HepG2 (cell line): ENCODE results near the gene PMIS2. TPM values are rescaled to one million over a fixed set of nuclear protein-coding genes. Genes with fewer than 3 reads are reported as not detected.

Source experiments
- ATM ChIP-seq: fragments of 450-650 bp; IDR thresholded peaks from 2 replicates; pipeline ENCODE4 v1.7.1; 2017; ENCODE audit warnings: mild to moderate bottlenecking, borderline replicate concordance
- CREB1 ChIP-seq, 2 experiments: fragments of 450-650 bp in 1 of 2; IDR thresholded peaks; 2 replicates each; pipeline ENCODE4 v1.6.1; 2016 to 2017; ENCODE audit warnings: control low read depth in 1 of 2, mild to moderate bottlenecking in 1 of 2, missing compliant biosample characterization in 1 of 2, missing genetic modification characterization in 1 of 2
- GTF2F1 ChIP-seq: fragments of 150-350 bp; IDR thresholded peaks from 2 replicates; pipeline ENCODE4 v1.6.1; 2014; ENCODE audit warnings: low read length
- GZF1 ChIP-seq: sonication (generic); formaldehyde crosslinking; IDR thresholded peaks from 2 replicates; pipeline ENCODE4 v1.5.1; 2020; ENCODE audit warnings: mild to moderate bottlenecking, missing genetic modification reagents
- HCFC1 ChIP-seq: fragments of 150-350 bp; IDR thresholded peaks from 2 replicates; pipeline ENCODE4 v1.6.1; 2014; ENCODE audit warnings: low read depth, low read length
- HDAC2 ChIP-seq: sonication (generic); formaldehyde crosslinking; IDR thresholded peaks from 2 replicates; pipeline ENCODE4 v1.4.0; 2020; ENCODE audit warnings: missing genetic modification reagents
- HNRNPLL ChIP-seq: fragments of 200-400 bp; formaldehyde crosslinking; IDR thresholded peaks from 2 replicates; pipeline ENCODE4 v1.6.1; 2017; ENCODE audit warnings: mild to moderate bottlenecking, low read depth, low read length; ENCODE audit not compliant: poor library complexity, severe bottlenecking
- HOXA7 ChIP-seq: sonication (generic); formaldehyde crosslinking; IDR thresholded peaks from 2 replicates; pipeline ENCODE4 v1.8.1; 2022; ENCODE audit warnings: mild to moderate bottlenecking, missing genetic modification reagents, moderate library complexity
- ISL2 ChIP-seq: sonication (generic); formaldehyde crosslinking; IDR thresholded peaks from 2 replicates; pipeline ENCODE4 v1.5.0; 2020; ENCODE audit warnings: missing genetic modification reagents
- KDM6A ChIP-seq: IDR thresholded peaks from 2 replicates; pipeline ENCODE4 v1.6.1; 2016; ENCODE audit warnings: low read depth
- KMT2B ChIP-seq: IDR thresholded peaks from 2 replicates; pipeline ENCODE4 v1.6.1; 2016; ENCODE audit warnings: missing genetic modification reagents, missing compliant biosample characterization
- MTA3 ChIP-seq: sonication (generic); formaldehyde crosslinking; IDR thresholded peaks from 2 replicates; pipeline ENCODE4 v1.4.0; 2020; ENCODE audit warnings: missing genetic modification reagents
- NR2C2 ChIP-seq: sonication (generic); formaldehyde crosslinking; IDR thresholded peaks from 2 replicates; pipeline ENCODE4 v1.4.0; 2020; ENCODE audit warnings: missing genetic modification reagents, mild to moderate bottlenecking, moderate library complexity, borderline replicate concordance
- NRL ChIP-seq: sonication (generic); formaldehyde crosslinking; IDR thresholded peaks from 2 replicates; pipeline ENCODE4 v1.5.0; 2020; ENCODE audit warnings: missing genetic modification reagents, mild to moderate bottlenecking, moderate library complexity, borderline replicate concordance
- PHB2 ChIP-seq: fragments of 450-650 bp; IDR thresholded peaks from 2 replicates; pipeline ENCODE4 v1.6.1; 2018; ENCODE audit not compliant: partially characterized antibody
- SAP130 ChIP-seq: IDR thresholded peaks from 2 replicates; pipeline ENCODE4 v1.6.1; 2016; ENCODE audit warnings: low read depth
- SNRNP70 ChIP-seq: fragments of 200-400 bp; formaldehyde crosslinking; IDR thresholded peaks from 2 replicates; pipeline ENCODE4 v1.6.1; 2017; ENCODE audit warnings: mild to moderate bottlenecking, low read depth, low read length, moderate library complexity
- TBX3 ChIP-seq: fragments of 450-650 bp; IDR thresholded peaks from 2 replicates; pipeline ENCODE4 v1.6.1; 2017; ENCODE audit warnings: antibody characterized with exemption, mild to moderate bottlenecking, inconsistent platforms, borderline replicate concordance
- WIZ ChIP-seq: sonication (generic); formaldehyde crosslinking; IDR thresholded peaks from 2 replicates; pipeline ENCODE4 v1.5.1; 2020; ENCODE audit warnings: mild to moderate bottlenecking, missing genetic modification reagents
- ZEB1 ChIP-seq: IDR thresholded peaks from 2 replicates; pipeline ENCODE4 v1.6.1; 2012; ENCODE audit warnings: mild to moderate bottlenecking, low read depth, inconsistent platforms; ENCODE audit not compliant: insufficient replicate concordance
- ZFP1 ChIP-seq: IDR thresholded peaks from 2 replicates; pipeline ENCODE4 v1.6.1; 2016
- ZNF382 ChIP-seq: sonication (generic); formaldehyde crosslinking; IDR thresholded peaks from 2 replicates; pipeline ENCODE4 v1.5.0; 2020; ENCODE audit warnings: missing genetic modification reagents, mild to moderate bottlenecking, borderline replicate concordance
- ZNF558 ChIP-seq: sonication (generic); formaldehyde crosslinking; IDR thresholded peaks from 2 replicates; pipeline ENCODE4 v1.9.0; 2022; ENCODE audit warnings: mild to moderate bottlenecking, missing genetic modification reagents, borderline replicate concordance
- ZNF607 ChIP-seq: sonication (generic); formaldehyde crosslinking; IDR thresholded peaks from 2 replicates; pipeline ENCODE4 v1.5.1; 2020; ENCODE audit warnings: missing genetic modification reagents, mild to moderate bottlenecking, borderline replicate concordance
- ZNF709 ChIP-seq: sonication (generic); formaldehyde crosslinking; IDR thresholded peaks from 2 replicates; pipeline ENCODE4 v1.5.0; 2020; ENCODE audit warnings: mild to moderate bottlenecking, missing genetic modification reagents
- polyA plus RNA-seq, 8 experiments: library from polyadenylated mRNA; depleted of rRNA in 3 of 8; stranded (reverse) in 7 of 8; unstranded in 1 of 8; fragments of >200 nt; fragmentation: Illumina TruSeq in 4 of 8; extraction: Trizol in 4 of 8; gene quantifications; 2 replicates each; pipeline versions ENCODE4 v1.2.1 to v1.2.3, GENCODE V29; 2011 to 2016; ENCODE audit warnings: low read depth in 4 of 8, missing spikeins in 1 of 8, mixed read lengths in 1 of 8; ENCODE audit not compliant: insufficient read depth in 1 of 8
- total RNA-seq, 5 experiments: library from RNA; depleted of rRNA; stranded (reverse); fragments of >200 nt; fragmentation: Illumina TruSeq; extraction: Trizol; gene quantifications; 2 replicates each; pipeline ENCODE4 v1.2.3, GENCODE V29; 2016; ENCODE audit warnings: low read depth in 1 of 5
- TF ChIP-seq, protein P1 (sequence below): sonication (generic); formaldehyde crosslinking; IDR thresholded peaks from 2 replicates; pipeline ENCODE4 v1.8.0; 2022; ENCODE audit warnings: missing genetic modification reagents, mild to moderate bottlenecking, moderate library complexity, borderline replicate concordance
- TF ChIP-seq, protein P2 (sequence below): sonication (generic); formaldehyde crosslinking; IDR thresholded peaks from 2 replicates; pipeline ENCODE4 v1.4.0; 2020; ENCODE audit warnings: missing genetic modification reagents, borderline replicate concordance

PMIS2 gene
- total and polyA plus RNA-seq, 2 of the 13 experiments (the other 11 are each of a cell fraction or from before 2014, with no cell fraction given), result not detected

DNA sequence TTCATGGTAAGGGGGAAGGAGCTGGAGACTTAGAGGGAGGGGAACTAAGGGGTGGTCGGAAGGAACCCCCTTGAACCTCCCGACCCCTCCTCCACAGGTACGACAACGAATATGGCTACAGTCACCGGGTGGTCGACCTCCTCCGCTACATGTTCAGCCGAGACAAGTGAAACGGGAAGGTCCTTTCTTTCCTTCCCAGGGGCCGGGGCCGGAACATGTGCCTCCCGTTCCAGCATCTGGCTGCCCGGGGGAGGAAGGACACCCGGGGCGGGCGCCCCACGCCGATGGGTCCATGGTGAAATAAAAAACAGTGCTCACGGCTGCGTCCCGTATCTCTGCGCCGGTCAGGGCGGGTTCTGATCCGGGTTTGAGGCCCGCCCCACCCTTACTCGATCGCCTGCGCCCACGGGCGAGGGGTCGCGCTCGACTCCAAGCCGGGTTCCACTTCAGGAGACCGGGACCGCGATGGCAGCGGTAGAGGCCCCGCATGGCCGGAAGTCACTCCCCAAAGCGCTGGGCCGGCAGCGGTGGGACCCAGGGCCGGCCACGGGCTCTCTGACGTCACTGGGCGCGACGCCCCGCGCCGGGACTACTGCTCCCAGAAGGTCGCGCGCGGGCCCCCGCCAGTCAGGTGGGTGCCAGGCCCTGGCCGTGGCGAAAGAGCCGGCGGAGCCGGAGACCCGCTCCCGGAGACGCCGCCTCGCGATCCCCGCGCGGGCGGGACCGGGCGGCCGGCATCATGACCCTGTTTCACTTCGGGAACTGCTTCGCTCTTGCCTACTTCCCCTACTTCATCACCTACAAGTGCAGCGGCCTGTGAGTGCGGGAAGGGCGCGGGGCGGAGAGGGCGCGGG is 40.7 kb upstream of the PMIS2 start, which contains the start of gene TMEM147 (continued):
- TF ChIP-seq, protein P1, sequence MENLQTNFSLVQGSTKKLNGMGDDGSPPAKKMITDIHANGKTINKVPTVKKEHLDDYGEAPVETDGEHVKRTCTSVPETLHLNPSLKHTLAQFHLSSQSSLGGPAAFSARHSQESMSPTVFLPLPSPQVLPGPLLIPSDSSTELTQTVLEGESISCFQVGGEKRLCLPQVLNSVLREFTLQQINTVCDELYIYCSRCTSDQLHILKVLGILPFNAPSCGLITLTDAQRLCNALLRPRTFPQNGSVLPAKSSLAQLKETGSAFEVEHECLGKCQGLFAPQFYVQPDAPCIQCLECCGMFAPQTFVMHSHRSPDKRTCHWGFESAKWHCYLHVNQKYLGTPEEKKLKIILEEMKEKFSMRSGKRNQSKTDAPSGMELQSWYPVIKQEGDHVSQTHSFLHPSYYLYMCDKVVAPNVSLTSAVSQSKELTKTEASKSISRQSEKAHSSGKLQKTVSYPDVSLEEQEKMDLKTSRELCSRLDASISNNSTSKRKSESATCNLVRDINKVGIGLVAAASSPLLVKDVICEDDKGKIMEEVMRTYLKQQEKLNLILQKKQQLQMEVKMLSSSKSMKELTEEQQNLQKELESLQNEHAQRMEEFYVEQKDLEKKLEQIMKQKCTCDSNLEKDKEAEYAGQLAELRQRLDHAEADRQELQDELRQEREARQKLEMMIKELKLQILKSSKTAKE (CRISPR knock-in tag), result no peak
- peak; percentile 28 for TF ChIP-seq HNRNPLL
- no peak for TF ChIP-seq GTF2F1
- TF ChIP-seq, protein P2, sequence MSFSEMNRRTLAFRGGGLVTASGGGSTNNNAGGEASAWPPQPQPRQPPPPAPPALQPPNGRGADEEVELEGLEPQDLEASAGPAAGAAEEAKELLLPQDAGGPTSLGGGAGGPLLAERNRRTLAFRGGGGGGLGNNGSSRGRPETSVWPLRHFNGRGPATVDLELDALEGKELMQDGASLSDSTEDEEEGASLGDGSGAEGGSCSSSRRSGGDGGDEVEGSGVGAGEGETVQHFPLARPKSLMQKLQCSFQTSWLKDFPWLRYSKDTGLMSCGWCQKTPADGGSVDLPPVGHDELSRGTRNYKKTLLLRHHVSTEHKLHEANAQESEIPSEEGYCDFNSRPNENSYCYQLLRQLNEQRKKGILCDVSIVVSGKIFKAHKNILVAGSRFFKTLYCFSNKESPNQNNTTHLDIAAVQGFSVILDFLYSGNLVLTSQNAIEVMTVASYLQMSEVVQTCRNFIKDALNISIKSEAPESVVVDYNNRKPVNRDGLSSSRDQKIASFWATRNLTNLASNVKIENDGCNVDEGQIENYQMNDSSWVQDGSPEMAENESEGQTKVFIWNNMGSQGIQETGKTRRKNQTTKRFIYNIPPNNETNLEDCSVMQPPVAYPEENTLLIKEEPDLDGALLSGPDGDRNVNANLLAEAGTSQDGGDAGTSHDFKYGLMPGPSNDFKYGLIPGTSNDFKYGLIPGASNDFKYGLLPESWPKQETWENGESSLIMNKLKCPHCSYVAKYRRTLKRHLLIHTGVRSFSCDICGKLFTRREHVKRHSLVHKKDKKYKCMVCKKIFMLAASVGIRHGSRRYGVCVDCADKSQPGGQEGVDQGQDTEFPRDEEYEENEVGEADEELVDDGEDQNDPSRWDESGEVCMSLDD (CRISPR knock-in tag), result peak; percentile 58; the same call in 1 of the 2 replicates
- peak; percentile 59 for TF ChIP-seq ISL2 (CRISPR knock-in tag)
- no peak for TF ChIP-seq WIZ (CRISPR knock-in tag)
- peak; percentile 68; the same call in 1 of the 2 replicates for TF ChIP-seq HDAC2 (CRISPR knock-in tag)
- peak; percentile 94 for TF ChIP-seq ZNF709 (CRISPR knock-in tag)
- no peak for TF ChIP-seq KDM6A (CRISPR knock-in tag)
- TF ChIP-seq ZNF558 (CRISPR knock-in tag), result no peak
- TF ChIP-seq SAP130 (CRISPR knock-in tag), result peak; percentile 93
- TF ChIP-seq ZEB1, result peak; percentile 3
- TF ChIP-seq ZNF607 (CRISPR knock-in tag), result no peak
- TF ChIP-seq TBX3, result no peak
- no peak for TF ChIP-seq SNRNP70
- peak; percentile 99 for TF ChIP-seq CREB1 (IDR thresholded peaks at IDR 0.05)
- peak; percentile 96 for TF ChIP-seq CREB1 (CRISPR knock-in tag; IDR thresholded peaks at IDR 0.05)
- TF ChIP-seq KMT2B (CRISPR knock-in tag), result peak; percentile 80
- TF ChIP-seq ZFP1 (CRISPR knock-in tag), result 0 out of 2 replicates have a peak, but pooled peaks have one; percentile 22
- TF ChIP-seq PHB2, result no peak
- TF ChIP-seq NR2C2 (CRISPR knock-in tag), result peak; percentile 74
- no peak for TF ChIP-seq ATM
- TF ChIP-seq NRL (CRISPR knock-in tag), result no peak; the same call in 1 of the 2 replicates
- TF ChIP-seq ZNF382 (CRISPR knock-in tag), result no peak
- TF ChIP-seq GZF1, result peak; percentile 58; the same call in 1 of the 2 replicates
- no peak for TF ChIP-seq MTA3 (CRISPR knock-in tag)
- no peak for TF ChIP-seq HOXA7
- peak; percentile 90 for TF ChIP-seq HCFC1
